Measurements from ENCODE around the gene ADGRG2.

GRCh38 chrX:19017271-19017670 is 105.0 kb downstream of the ADGRG2 start:
- TF ChIP-seq TAF1 (IDR thresholded peaks at IDR 0.05; ENCODE audit: low read depth) (no peak), EZH2 (IDR thresholded peaks at IDR 0.05; ENCODE audit: borderline replicate concordance, insufficient read depth, low read length, poor library complexity, severe bottlenecking) (no peak), CTCF (IDR thresholded peaks at IDR 0.05; ENCODE audit: poor library complexity, severe bottlenecking) (peak; percentile 31), RAD21 (conservative IDR thresholded peaks at IDR 0.05) (peak; percentile 20), MXI1 (conservative IDR thresholded peaks at IDR 0.05; ENCODE audit: poor library complexity, severe bottlenecking) (no peak), REST (IDR thresholded peaks at IDR 0.05; ENCODE audit: borderline replicate concordance) (no peak)
